DMS153 treated with DMSO at 0.1 percent for 48 hours (cell line): ENCODE measurements around the gene CPT2.

Experiments used
- DNase-seq: peaks from one replicate; lab custom pipeline; 2025; ENCODE audit not compliant: unreplicated experiment; lab: John Stamatoyannopoulos, UW

CPT2 gene

GRCh38 chr1:53260631-53261247, 64.1 kb downstream of the CPT2 start:
- no peak for DNase-seq

DNA sequence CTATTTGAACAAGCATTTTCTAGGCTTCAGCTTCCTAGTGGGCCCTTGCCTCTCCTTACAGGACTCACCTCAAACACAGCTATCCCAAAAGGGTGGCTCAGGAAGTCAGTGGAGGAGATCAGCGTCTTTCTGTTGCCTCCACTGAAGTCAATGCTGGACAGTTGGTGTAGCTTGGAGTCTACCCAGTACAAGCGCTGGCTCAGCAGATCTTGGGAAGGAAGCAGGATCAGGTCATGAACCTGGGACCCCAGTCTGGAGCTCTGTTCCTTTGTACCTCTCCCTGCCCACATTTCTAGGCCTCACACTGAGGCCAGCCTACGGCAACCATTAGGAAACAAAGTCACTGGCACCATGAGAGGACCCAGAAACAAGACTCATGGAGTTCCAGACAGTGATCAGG, 65.4 kb downstream of the CPT2 start:
- no peak for DNase-seq
